MG63 (cell line): Measurements from ENCODE around the gene SPECC1L. TPM values are rescaled to one million over a fixed set of nuclear protein-coding genes. Genes with fewer than 3 reads are reported as not detected.
"Not testable (repeated sequence)": the region's sequence is repeated elsewhere in the genome, so short reads cannot be mapped to it uniquely, and the experiment has no call there.

ENCODE experiments used
- DNase-seq: peaks from one replicate; pipeline ENCODE4 v3.0.0-alpha.2; 2020
- H3K27me3 ChIP-seq: fragments of 250-450 bp; sonication (Bioruptor Pico); 2 replicates; pipeline ENCODE4 v1.5.1; 2020; ENCODE audit warnings: mild to moderate bottlenecking, moderate library complexity
- H3K36me3 ChIP-seq: fragments of 250-450 bp; sonication (Bioruptor Pico); 2 replicates; pipeline ENCODE4 v1.5.1; 2020; ENCODE audit warnings: mild to moderate bottlenecking, moderate library complexity
- H3K4me3 ChIP-seq: fragments of 250-450 bp; sonication (Bioruptor Pico); 2 replicates; pipeline ENCODE4 v1.5.1; 2020; ENCODE audit warnings: mild to moderate bottlenecking, moderate library complexity
- H3K9me3 ChIP-seq: fragments of 250-450 bp; sonication (Bioruptor Pico); 2 replicates; pipeline ENCODE4 v1.5.1; 2020; ENCODE audit warnings: mild to moderate bottlenecking, moderate library complexity
- total RNA-seq: library from RNA; depleted of rRNA; stranded (reverse); fragments of >200 nt; shearing (Covaris generic); gene quantifications from 2 replicates; pipeline ENCODE4 v1.2.3, GENCODE V29; 2014; ENCODE audit warnings: low replicate concordance

SPECC1L gene
- total RNA-seq, 1 experiment from 2014 or later, result 11.0 TPM

DNA sequence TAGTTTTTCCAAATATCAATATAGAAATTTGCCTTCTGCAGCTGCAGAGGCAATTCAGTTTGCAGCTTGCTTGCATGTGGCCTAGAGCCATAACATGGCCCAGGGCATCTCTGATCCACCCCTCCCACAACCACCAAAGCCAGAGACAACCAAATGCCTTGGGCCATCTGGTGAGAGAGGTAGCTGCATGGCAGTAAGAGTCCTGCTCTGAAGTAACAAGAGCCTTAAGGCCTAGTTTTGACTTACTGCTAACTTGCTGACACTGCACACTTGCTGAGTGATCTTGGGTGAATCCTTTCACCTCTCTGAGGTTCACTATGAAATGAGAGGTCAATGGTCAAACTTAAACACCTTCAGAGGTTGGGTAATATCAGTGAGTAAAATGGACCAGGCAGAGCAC lies 4.9 kb upstream of the SPECC1L start:
- Histone ChIP-seq H3K9me3 (no peaks in the 10 kb centered on the region), H3K4me3 (no peak overlapping the region), H3K27me3 (no peaks in the 10 kb centered on the region), H3K36me3 (no peaks in the 10 kb centered on the region)
- no peak for DNase-seq

DNA sequence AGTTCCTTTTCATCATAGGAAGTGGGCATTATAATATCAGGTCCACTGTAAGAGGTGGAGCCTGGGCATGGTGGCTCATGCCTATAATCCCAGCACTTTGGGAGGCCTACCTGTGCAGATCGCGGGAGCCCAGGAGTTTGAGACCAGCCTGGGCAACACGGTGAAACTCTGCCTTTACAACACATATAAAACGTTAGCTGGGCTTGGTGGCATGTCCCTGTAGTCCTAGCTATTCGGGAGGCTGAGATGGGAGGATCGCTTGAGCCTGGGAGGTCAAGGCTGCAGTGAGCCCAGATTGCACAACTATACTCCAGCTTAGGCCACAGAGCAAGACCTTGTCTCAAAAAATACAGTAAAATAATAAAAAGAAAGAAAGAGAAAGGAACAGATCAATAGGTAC lies 4.1 kb upstream of the SPECC1L start:
- H3K9me3 ChIP-seq, H3K36me3 ChIP-seq, H3K4me3 ChIP-seq, H3K27me3 ChIP-seq, DNase-seq: not testable (repeated sequence)

DNA sequence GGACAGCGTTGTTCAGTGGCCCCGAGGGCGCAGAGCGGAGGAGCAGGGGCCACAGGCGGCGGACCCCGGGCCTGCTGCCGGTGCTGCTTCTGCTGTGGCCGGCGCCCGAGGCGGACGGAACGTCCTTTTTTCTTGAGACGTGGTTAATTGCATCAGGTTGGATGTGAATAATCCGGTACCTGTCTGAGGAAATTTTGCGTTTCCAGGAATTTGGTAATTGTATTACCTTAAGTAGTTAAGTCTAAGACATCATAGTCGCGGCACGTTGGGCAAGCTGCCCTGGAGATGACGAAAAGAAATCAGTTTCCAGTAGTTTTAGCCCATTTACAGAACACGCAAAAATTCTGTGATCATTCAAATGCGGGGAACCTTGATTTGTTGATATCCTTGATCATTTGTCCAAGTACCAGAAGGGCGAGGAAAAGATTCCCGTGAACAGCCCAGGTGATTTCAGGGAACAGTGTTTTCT lies 789 bp downstream of the SPECC1L start:
- Histone ChIP-seq H3K36me3 (peaks cover 11% of the 10 kb centered on the region), H3K9me3 (no peaks in the 10 kb centered on the region), H3K27me3 (no peaks in the 10 kb centered on the region), H3K4me3 (peak overlapping the region; percentile 90)
- no peak for DNase-seq

DNA sequence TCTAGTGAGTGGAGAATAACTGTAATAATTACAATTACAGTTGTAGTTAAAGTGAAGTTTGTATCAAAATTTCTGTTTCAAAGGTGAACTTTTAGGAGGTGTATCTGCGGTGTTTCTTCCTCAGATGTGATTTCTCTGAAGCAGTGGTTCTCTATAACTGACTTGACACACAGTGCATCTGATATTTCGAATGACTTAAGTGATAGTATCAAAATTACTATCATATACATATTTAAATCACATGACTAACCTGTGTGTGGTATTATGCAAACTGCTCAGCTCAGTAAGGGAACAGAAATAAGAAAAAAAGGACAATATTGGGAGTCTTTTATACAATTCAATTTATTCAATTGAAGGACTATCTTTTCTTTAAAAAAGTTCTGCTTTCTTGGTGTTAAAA lies 2.4 kb downstream of the SPECC1L start:
- H3K4me3 ChIP-seq, DNase-seq, H3K27me3 ChIP-seq, H3K9me3 ChIP-seq: not testable (repeated sequence)
- peaks cover 14% of the 10 kb centered on the region for H3K36me3 ChIP-seq

- not testable (repeated sequence) for DNase-seq, H3K27me3 ChIP-seq, H3K4me3 ChIP-seq, H3K9me3 ChIP-seq
- H3K36me3 ChIP-seq, result peaks cover 16% of the 10 kb centered on the region
These were observed 3.3 kb downstream of the SPECC1L start for GRCh38 chr22:24273906-24274305.

DNA sequence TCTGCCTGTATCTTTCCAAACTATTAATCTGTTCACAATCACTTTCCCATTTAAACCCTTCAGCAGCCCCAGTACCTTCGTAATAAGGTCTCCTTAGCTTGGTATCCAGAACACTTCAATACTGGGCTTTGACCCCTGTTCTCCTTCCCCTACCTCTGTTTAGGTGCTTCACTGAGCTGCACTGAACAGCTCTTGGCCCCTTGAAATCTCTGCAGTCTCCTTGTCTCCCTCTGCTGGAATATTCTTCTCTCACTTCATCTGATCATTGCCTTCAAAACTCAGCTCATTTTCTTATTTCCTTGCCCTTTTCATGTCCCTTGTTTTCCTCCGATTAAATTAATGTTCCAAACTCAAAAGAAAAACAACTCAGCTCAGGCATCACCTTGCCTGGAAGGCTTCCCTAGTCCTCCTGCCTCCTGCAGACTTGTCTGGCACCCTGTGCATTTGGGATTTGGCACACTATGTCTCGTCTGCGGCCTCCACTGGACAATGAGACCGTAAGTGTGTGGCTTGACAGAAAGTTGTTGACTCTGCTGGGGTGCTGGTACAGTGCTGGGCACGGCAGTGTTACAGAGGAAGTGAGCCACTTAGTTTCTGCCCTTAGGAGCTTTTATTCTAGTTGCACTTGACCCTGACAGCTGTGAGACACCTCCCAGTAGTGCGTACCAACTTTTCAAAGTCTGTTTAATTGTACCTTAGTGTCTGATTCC lies 4.2 kb downstream of the SPECC1L start:
- not testable (repeated sequence) for H3K27me3 ChIP-seq, H3K4me3 ChIP-seq, H3K9me3 ChIP-seq, DNase-seq
- peaks cover 16% of the 10 kb centered on the region for H3K36me3 ChIP-seq

- not testable (repeated sequence) for DNase-seq, H3K9me3 ChIP-seq, H3K4me3 ChIP-seq, H3K36me3 ChIP-seq, H3K27me3 ChIP-seq
These were observed 9.7 kb downstream of the SPECC1L start for GRCh38 chr22:24280363-24280762.

DNA sequence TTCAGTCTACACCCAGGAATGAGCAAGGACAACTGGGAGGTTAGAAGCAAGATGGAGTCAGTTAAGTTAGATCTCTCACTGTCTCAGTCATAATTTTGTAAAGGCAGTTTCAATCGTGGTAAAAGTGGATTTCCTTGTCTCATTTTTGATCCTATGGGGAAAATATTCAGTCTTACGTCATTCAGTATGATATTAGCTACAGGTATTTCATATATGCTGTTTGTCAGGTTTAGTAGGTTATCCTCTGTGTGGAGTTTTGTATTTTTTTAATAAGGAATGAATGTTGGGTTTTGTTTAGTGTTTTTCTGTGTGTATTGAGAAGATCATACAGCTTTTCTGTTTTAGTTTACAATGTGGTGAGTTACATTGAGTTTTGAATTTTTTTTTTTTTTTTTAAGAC lies 11.8 kb downstream of the SPECC1L start:
- Histone ChIP-seq H3K36me3 (peaks cover 7% of the 10 kb centered on the region; the same call in 1 of the 2 replicates), H3K9me3 (no peaks in the 10 kb centered on the region), H3K27me3 (no peaks in the 10 kb centered on the region), H3K4me3 (no peak overlapping the region)
- DNase-seq, result no peak

DNA sequence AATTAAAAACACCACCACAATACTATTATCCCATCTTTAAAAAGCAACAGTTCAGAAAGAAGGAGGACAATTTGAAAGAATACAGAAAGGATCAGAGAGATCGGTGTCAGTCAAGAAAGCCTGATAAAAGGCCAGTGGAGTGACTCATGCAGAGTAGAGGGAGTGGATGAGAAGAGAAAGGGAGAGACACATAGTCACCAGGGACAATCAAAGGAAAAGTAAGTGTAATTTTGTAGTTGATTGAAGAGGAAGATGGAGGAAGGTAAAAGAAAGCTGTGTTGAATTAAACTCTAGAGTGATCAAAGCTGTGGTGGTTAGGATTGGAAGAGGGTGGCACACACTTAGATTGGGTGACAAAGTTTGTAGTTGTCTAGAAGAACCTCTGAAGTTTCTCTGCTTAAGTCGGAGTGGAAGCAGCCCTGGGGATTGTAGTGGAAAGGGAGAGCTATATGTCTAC lies 14.1 kb downstream of the SPECC1L start:
- H3K9me3 ChIP-seq, result no peaks in the 10 kb centered on the region
- peak; percentile 40 for DNase-seq
- H3K27me3 ChIP-seq, result no peaks in the 10 kb centered on the region
- no peak overlapping the region for H3K4me3 ChIP-seq
- peaks cover 5% of the 10 kb centered on the region; the same call in 1 of the 2 replicates for H3K36me3 ChIP-seq

DNA sequence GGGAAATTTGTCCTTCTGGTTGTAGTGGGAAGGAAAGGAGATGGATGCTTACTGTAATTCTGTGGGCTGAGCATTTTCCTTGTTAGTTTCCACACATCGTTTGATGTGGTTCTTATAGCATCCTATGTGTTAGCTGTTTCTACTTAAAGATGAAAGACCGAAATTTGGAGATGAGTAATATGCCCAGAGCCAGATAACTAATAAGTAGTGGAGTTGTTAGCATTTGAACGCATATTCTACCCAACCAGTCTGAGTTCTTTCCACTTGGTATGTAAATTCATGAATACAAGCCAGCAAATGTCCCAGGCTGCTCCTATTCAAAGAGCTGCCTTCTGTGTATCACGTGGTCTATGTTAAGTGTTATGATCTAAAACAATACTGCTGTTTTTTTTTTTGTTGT lies 14.6 kb downstream of the SPECC1L start:
- no peaks in the 10 kb centered on the region for H3K9me3 ChIP-seq
- no peak for DNase-seq
- H3K4me3 ChIP-seq, result no peak overlapping the region
- H3K36me3 ChIP-seq, result peaks cover 5% of the 10 kb centered on the region
- H3K27me3 ChIP-seq, result no peaks in the 10 kb centered on the region

GRCh38 chr22:24287212-24287611 lies 16.6 kb downstream of the SPECC1L start:
- H3K36me3 ChIP-seq, result peaks cover 11% of the 10 kb centered on the region
- H3K9me3 ChIP-seq, DNase-seq, H3K4me3 ChIP-seq, H3K27me3 ChIP-seq: not testable (repeated sequence)

GRCh38 chr22:24287801-24288200 lies 17.2 kb downstream of the SPECC1L start:
- H3K4me3 ChIP-seq, DNase-seq, H3K27me3 ChIP-seq, H3K9me3 ChIP-seq: not testable (repeated sequence)
- H3K36me3 ChIP-seq, result peaks cover 11% of the 10 kb centered on the region

DNA sequence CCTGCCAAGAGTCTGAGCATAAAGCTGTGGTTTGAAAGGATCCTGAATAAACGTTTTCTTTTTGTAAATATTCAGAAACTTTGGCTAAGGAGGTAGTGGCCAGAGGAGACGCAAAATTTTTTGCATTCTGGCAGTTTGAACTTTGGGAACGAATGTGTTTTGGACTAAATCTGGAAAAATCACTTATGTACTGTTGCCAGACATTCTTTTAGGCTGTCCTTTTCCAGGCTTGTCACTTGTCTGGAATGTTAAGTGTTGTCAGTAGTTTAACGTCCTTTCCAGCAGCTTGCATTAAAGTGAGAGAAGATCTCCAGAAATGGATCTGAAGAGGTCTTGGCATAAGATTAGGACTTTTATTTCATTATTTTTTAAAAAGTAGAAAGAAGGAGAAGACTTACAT lies 18.5 kb downstream of the SPECC1L start:
- DNase-seq, result peak; percentile 44
- H3K9me3 ChIP-seq, result no peaks in the 10 kb centered on the region
- H3K4me3 ChIP-seq, result no peak overlapping the region; the same call in 1 of the 2 replicates
- H3K36me3 ChIP-seq, result peaks cover 11% of the 10 kb centered on the region
- no peaks in the 10 kb centered on the region for H3K27me3 ChIP-seq

GRCh38 chr22:24289741-24290163 lies 19.1 kb downstream of the SPECC1L start:
- no peaks in the 10 kb centered on the region for H3K9me3 ChIP-seq
- peak; percentile 28 for DNase-seq
- H3K27me3 ChIP-seq, result no peaks in the 10 kb centered on the region
- no peak overlapping the region; the same call in 1 of the 2 replicates for H3K4me3 ChIP-seq
- peaks cover 11% of the 10 kb centered on the region for H3K36me3 ChIP-seq

DNA sequence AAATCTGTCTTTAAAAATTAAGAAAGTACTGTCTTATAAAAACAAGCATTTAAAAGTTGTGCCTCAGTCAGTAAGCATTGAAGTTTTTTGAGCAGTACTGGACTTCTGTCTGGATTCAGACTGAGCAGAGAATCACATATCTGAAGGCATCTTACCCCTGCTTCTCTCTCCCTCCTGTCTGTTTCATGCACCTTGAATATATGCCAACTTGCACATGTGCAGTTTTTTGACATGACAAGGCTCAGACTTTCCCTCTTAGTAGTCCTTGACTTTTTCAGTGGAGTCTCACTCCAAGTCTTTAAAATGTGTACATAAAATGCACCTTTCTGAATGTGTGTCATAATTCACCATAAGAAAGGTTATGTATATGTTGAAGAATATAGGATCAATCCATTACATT lies 19.8 kb downstream of the SPECC1L start:
- Histone ChIP-seq H3K4me3 (no peak overlapping the region), H3K36me3 (peaks cover 11% of the 10 kb centered on the region), H3K27me3 (no peaks in the 10 kb centered on the region), H3K9me3 (no peaks in the 10 kb centered on the region)
- no peak for DNase-seq

DNA sequence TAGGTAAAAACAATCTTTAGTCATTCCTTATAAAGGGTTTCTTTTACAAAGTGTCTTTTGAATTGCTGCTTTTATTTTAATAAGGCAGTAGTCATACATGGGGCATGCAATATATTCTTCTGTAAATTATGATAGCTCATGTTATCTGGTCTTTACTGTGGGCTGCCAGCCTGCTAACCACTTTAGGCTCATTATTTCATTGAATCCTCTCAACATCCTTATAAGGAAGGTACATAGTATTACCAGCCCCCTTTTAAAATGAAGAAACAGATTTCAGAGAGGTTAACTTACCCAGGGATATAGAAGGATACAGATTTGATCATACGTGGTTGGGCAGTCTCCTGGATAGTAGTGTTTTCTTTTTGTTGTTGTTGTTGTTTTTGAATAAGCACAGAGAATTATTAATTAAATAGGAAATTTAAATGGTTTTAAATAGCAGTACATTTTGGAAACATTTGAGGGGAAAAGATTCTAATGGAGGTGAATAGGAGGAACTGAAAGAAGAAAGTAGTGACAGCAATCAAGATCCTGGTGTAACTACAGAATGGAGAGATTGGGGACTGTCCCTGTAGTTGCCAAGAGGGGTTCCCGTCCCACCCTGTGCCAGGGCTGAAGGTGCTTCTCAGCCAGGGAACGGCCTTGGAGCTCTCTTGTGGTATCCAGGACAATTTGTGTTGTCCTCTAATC lies 21.0 kb downstream of the SPECC1L start:
- peaks cover 11% of the 10 kb centered on the region for H3K36me3 ChIP-seq
- DNase-seq, result no peak

DNA sequence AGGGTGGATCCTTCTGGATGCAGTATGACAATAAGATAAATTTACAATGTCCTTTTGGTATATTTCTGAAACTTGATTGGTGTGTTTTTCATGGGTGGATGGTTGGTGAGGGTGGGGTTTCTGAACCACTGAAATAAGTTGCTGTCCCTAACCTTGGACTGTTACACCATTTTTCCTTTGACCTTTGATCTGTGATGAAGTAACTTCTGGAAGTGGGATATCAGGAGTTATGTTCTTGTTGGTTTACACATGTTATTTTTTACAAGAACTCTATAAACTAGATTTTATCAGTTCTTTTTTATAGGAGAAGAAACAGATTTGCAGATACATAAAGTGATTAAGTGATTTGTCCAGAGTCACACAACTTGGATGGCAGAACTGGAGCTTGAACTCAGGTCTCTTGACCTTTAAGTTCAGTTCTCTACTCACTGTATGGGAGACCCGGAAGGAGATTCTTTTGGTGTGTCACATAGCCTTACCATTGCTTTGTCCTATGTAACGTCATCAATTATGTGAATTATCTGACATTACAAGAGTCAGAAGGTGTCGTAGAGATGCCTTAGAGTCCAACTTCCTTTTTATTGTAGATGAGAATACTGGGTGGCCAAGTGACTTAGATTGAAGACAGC lies 21.7 kb downstream of the SPECC1L start:
- H3K36me3 ChIP-seq, result peaks cover 11% of the 10 kb centered on the region
- H3K9me3 ChIP-seq, H3K4me3 ChIP-seq, DNase-seq, H3K27me3 ChIP-seq: not testable (repeated sequence)

More for the DNA sequence above, 21.0 kb downstream of the SPECC1L start:
- Histone ChIP-seq H3K9me3 (no peaks in the 10 kb centered on the region), H3K27me3 (no peaks in the 10 kb centered on the region), H3K4me3 (no peak overlapping the region)
